Loucy (cell line): ENCODE results near the gene FGD5.

ENCODE experiments used
- H2AFZ ChIP-seq: fragments of 200-600 bp; sonication (generic); 2 replicates; pipeline ENCODE4 v1.6.0; 2016; ENCODE audit warnings: antibody characterized with exemption, mild to moderate bottlenecking, low read length, moderate library complexity
- H3F3A ChIP-seq: fragments of 200-600 bp; 2 replicates; pipeline ENCODE4 v1.6.0; 2016; ENCODE audit warnings: antibody characterized with exemption, low read depth, mild to moderate bottlenecking
- H3K27me3 ChIP-seq: fragments of 200-600 bp; sonication (generic); 2 replicates; pipeline ENCODE4 v1.6.1; 2014; ENCODE audit warnings: low read length, mild to moderate bottlenecking; ENCODE audit not compliant: insufficient read depth, poor library complexity, severe bottlenecking
- H3K36me3 ChIP-seq: fragments of 200-600 bp; sonication (generic); 2 replicates; pipeline ENCODE4 v1.6.1; 2016; ENCODE audit warnings: low read length; ENCODE audit not compliant: insufficient read depth
- H3K4me1 ChIP-seq: fragments of 200-600 bp; sonication (generic); 2 replicates; pipeline ENCODE4 v1.5.1; 2014; ENCODE audit warnings: low read length, mild to moderate bottlenecking; ENCODE audit not compliant: insufficient read depth, poor library complexity, severe bottlenecking
- H3K4me2 ChIP-seq: fragments of 200-600 bp; sonication (generic); 2 replicates; pipeline ENCODE4 v1.6.0; 2014; ENCODE audit warnings: antibody characterized with exemption, low read length, low read depth, mild to moderate bottlenecking; ENCODE audit not compliant: poor library complexity, severe bottlenecking
- H3K4me3 ChIP-seq: fragments of 200-600 bp; sonication (generic); 2 replicates; pipeline ENCODE4 v1.5.1; 2014; ENCODE audit warnings: low read length, mild to moderate bottlenecking, mixed read lengths; ENCODE audit not compliant: poor library complexity, severe bottlenecking
- H3K79me2 ChIP-seq: fragments of 200-600 bp; sonication (generic); 2 replicates; pipeline ENCODE4 v1.6.1; 2014; ENCODE audit warnings: low read length; ENCODE audit not compliant: insufficient read depth
- H3K9ac ChIP-seq: fragments of 200-600 bp; sonication (generic); 2 replicates; pipeline ENCODE4 v1.6.0; 2014; ENCODE audit warnings: mild to moderate bottlenecking, low read depth, low read length, moderate library complexity; ENCODE audit not compliant: poor library complexity, severe bottlenecking
- H3K9me2 ChIP-seq: fragments of 200-600 bp; sonication (generic); replicated peaks from 2 replicates; pipeline ENCODE4 v1.6.1; 2016; ENCODE audit warnings: low read depth, low read length, mixed read lengths
- H3K9me3 ChIP-seq: fragments of 200-600 bp; sonication (generic); 2 replicates; pipeline ENCODE4 v1.6.1; 2014; ENCODE audit warnings: mild to moderate bottlenecking, antibody characterized with exemption, low read length, low read depth; ENCODE audit not compliant: insufficient read depth
- H4K20me1 ChIP-seq: fragments of 200-600 bp; sonication (generic); 2 replicates; pipeline ENCODE4 v1.6.0; 2014; ENCODE audit warnings: antibody characterized with exemption, low read length, mild to moderate bottlenecking; ENCODE audit not compliant: insufficient read depth, poor library complexity, severe bottlenecking
- CTCF ChIP-seq: fragments of 200-600 bp; sonication (generic); conservative IDR thresholded peaks from 2 replicates; pipeline ENCODE4 v1.5.1; 2014; ENCODE audit warnings: mild to moderate bottlenecking, antibody characterized with exemption, low read length
- EZH2phosphoT487 ChIP-seq: fragments of 200-600 bp; IDR thresholded peaks from 2 replicates; pipeline ENCODE4 v1.6.1; 2018; ENCODE audit warnings: antibody characterized with exemption, mild to moderate bottlenecking, moderate library complexity, borderline replicate concordance

FGD5 gene

GRCh38 chr3:14805961-14806537, 12.7 kb upstream of the FGD5 start:
- H3K4me3 ChIP-seq = no peak overlapping the region
- H2AFZ ChIP-seq = no peak overlapping the region
- H3K4me2 ChIP-seq = no peak overlapping the region
- no peaks in the 10 kb centered on the region for H4K20me1 ChIP-seq
- H3K27me3 ChIP-seq = no peaks in the 10 kb centered on the region
- no peak overlapping the region for H3K9ac ChIP-seq
- H3F3A ChIP-seq = no peaks in the 10 kb centered on the region
- no peak for TF ChIP-seq EZH2phosphoT487
- TF ChIP-seq CTCF = no peak
- no peaks in the 10 kb centered on the region for H3K79me2 ChIP-seq
- H3K9me3 ChIP-seq = no peaks in the 10 kb centered on the region
- H3K9me2 ChIP-seq = no peaks in the 10 kb centered on the region
- peaks cover 12% of the 10 kb centered on the region for H3K4me1 ChIP-seq
- H3K36me3 ChIP-seq = no peaks in the 10 kb centered on the region

- Histone ChIP-seq H3K4me2 (no peak overlapping the region), H3K9me2 (no peaks in the 10 kb centered on the region), H3F3A (no peaks in the 10 kb centered on the region), H3K36me3 (no peaks in the 10 kb centered on the region), H3K4me1 (peaks cover 12% of the 10 kb centered on the region), H3K4me3 (no peak overlapping the region), H4K20me1 (no peaks in the 10 kb centered on the region), H3K9me3 (no peaks in the 10 kb centered on the region), H3K27me3 (no peaks in the 10 kb centered on the region), H3K79me2 (no peaks in the 10 kb centered on the region), H2AFZ (no peak overlapping the region), H3K9ac (no peak overlapping the region)
- TF ChIP-seq EZH2phosphoT487 (no peak), CTCF (no peak)
These were observed 12.0 kb upstream of the FGD5 start for GRCh38 chr3:14806641-14807263.

- no peak overlapping the region for H3K4me3 ChIP-seq
These were observed 10.7 kb upstream of the FGD5 start for GRCh38 chr3:14808025-14808424.

More at GRCh38 chr3:14808025-14808424, 10.7 kb upstream of the FGD5 start:
- peaks cover 12% of the 10 kb centered on the region for H3K4me1 ChIP-seq
- TF ChIP-seq CTCF (no peak), EZH2phosphoT487 (no peak)
- no peaks in the 10 kb centered on the region for H3K36me3 ChIP-seq
- no peaks in the 10 kb centered on the region for H3F3A ChIP-seq
- no peaks in the 10 kb centered on the region for H3K27me3 ChIP-seq
- H3K9me3 ChIP-seq = no peaks in the 10 kb centered on the region
- no peak overlapping the region for H2AFZ ChIP-seq
- no peaks in the 10 kb centered on the region for H3K9me2 ChIP-seq
- no peaks in the 10 kb centered on the region for H3K79me2 ChIP-seq
- H3K9ac ChIP-seq = no peak overlapping the region
- no peak overlapping the region for H3K4me2 ChIP-seq
- H4K20me1 ChIP-seq = no peaks in the 10 kb centered on the region
